ENCODE results near the gene COL9A3.

Gene COL9A3

DNA sequence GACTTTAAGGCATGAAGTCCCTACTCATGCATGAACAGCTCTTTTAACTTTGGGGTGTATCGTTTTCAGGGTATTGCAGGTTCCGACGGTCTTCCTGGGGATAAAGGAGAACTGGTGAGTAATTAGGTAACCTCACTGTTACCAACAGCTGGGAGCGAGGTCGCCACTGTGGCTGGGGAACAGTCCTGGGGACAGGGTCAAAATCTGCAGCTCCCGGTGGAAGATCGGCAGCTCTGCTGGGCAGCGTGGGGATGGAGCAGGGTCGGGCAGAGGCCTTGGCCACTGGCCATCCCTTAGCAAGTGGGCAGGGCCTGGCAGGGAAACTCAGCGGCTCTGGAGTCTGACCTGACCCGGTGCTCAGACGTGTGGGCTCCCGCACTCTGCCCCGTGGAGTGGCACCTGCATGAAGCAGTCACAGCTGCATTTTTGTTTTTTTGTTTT, 16.1 kb downstream of the COL9A3 start:
- Histone ChIP-seq H3K9me3 (ENCODE audit: insufficient read depth, low read depth, low read length) (no peaks in the 10 kb centered on the region), H3K79me1 (ENCODE audit: low read length) (no peaks in the 10 kb centered on the region), H2BK5ac (ENCODE audit: low read depth, low read length, poor library complexity) (no peak overlapping the region), H4K8ac (ENCODE audit: low read depth, low read length) (no peak overlapping the region), H3K9ac (ENCODE audit: low read length) (no peak overlapping the region), H3K36me3 (ENCODE audit: control insufficient read depth in 1 of 2, insufficient read depth in 2 of 2, low read length in 2 of 2) (peaks cover 61 to 62% of the 10 kb centered on the region in 2 experiments), H3K4me3 (ENCODE audit: low read depth, low read length) (no peak overlapping the region), H3K79me2 (ENCODE audit: control insufficient read depth, insufficient read depth, low read length, poor library complexity) (no peaks in the 10 kb centered on the region), H2AK5ac (ENCODE audit: low read length) (no peak overlapping the region), H3K27me3 (ENCODE audit: insufficient read depth, low read length) (no peaks in the 10 kb centered on the region), H3K4me1 (ENCODE audit: control insufficient read depth in 1 of 2, insufficient read depth in 2 of 2, low read length in 2 of 2) (peaks cover 6 to 12% of the 10 kb centered on the region in 2 experiments), H3K27ac (ENCODE audit: low read depth, low read length) (no peak overlapping the region), H3K4me2 (ENCODE audit: low read length) (no peak overlapping the region), H2BK120ac (ENCODE audit: insufficient read depth, low read length, poor library complexity) (no peak overlapping the region), H2BK12ac (ENCODE audit: low read length) (no peak overlapping the region), H4K12ac (ENCODE audit: low read depth, low read length) (no peak overlapping the region), H3K18ac (ENCODE audit: low read length) (no peak overlapping the region), H4K91ac (ENCODE audit: low read depth, low read length) (no peak overlapping the region), H3K23ac (ENCODE audit: low read length) (no peak overlapping the region), H2AFZ (ENCODE audit: insufficient read depth, low read length, poor library complexity) (no peak overlapping the region), H3K4ac (ENCODE audit: low read depth, low read length) (no peak overlapping the region), H3K14ac (ENCODE audit: low read length) (no peak overlapping the region)
- DNase-seq, result peak in 1 of 2 donors; percentile 25
- no CpG with 5 or more reads among the region's 14 CpGs for WGBS (ENCODE audit: extremely low coverage, insufficient coverage, insufficient read length)

DNA sequence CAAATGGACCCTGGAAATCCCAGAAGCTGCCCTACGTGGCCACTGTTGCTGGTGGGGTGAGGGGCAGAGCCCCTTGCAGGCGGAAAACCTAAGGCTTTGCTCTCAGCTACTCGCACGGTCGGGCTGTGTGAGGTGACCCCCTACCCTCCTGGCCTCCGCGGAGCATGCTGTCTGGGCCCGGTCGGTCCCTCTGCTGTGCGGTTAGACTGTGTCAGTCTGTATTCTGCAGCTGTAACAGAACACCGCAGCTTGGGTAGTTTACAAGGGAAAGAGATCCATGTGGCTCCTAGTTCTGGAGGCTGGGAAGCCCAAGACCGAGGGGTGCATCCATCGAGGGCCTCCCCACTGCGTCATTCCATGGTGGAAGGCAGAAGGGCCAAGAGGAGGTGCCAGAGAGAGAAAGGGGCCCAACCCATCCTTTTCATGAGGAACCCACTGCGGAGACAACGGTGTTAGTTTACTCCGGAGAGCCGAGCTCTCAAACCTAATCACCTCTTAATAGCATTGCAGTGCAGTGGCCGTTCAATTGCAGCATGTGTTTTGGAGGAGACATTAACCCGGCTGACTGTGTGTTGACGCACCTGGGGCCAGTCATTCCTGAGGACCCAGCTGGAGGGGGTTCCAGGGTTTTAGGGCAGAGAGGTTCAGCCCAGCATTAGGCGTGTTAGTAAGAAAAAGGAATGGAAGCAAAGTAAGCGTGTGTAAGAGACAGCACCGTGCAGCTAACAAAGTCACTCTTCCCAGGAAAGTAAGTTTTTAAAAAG, 18.3 kb downstream of the COL9A3 start:
- H3K79me1 ChIP-seq (ENCODE audit: low read length), result no peaks in the 10 kb centered on the region
- WGBS (ENCODE audit: extremely low coverage, insufficient coverage, insufficient read length), result no CpG with 5 or more reads among the region's 24 CpGs

DNA sequence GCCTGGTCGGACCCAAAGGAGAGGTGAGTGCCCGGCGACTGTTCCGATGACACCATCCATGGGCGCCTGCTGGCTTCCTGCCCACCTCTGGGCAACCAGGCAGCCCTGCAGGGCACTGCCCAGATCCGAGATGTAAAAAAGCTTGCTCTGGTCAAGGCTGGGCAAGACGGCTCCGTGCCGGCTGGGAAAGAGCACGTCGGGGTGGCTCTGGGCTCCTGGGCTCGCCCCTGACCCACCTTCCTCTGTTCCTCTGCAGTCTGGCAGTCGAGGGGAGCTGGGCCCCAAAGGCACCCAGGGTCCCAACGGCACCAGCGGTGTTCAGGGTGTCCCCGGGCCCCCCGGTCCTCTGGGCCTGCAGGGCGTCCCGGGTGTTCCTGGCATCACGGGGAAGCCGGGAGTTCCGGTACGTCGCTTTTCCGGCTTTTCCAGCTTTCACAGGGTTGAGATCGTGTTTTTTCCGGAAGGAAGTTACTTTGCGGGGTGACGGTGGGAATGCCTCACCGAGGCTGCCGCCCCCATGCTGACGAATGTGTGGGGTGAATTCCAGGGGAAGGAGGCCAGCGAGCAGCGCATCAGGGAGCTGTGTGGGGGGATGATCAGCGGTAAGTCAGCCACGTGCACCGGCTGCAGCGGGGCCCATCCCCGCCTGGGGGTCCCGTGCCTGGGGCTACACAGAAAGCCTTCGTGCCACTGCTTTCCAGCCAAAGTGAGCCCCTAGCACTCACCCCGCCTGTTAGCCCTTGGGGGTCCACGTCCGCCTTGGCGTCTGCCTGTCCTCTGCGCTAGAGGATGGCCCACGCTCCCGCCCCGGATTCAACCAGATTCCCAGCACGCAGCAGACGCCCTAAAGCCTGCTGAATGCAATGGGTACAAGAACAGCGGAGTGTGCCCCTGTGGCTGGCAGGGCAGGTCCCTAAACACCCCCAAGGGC, 19.3 kb downstream of the COL9A3 start:
- DNase-seq, result peak in 1 of 2 donors; percentile 19
- H3K4me2 ChIP-seq (ENCODE audit: low read length), result no peak overlapping the region
- H2BK12ac ChIP-seq (ENCODE audit: low read length), result no peak overlapping the region
- H3K27me3 ChIP-seq (ENCODE audit: insufficient read depth, low read length), result no peaks in the 10 kb centered on the region
- H3K4me1 ChIP-seq (ENCODE audit: control insufficient read depth in 1 of 2, insufficient read depth in 2 of 2, low read length in 2 of 2), result peaks cover 5 to 7% of the 10 kb centered on the region in 2 experiments
- H4K8ac ChIP-seq (ENCODE audit: low read depth, low read length), result no peak overlapping the region
- no peaks in the 10 kb centered on the region for H3K79me2 ChIP-seq (ENCODE audit: control insufficient read depth, insufficient read depth, low read length, poor library complexity)
- no peak overlapping the region for H3K23ac ChIP-seq (ENCODE audit: low read length)
- no peak overlapping the region for H4K91ac ChIP-seq (ENCODE audit: low read depth, low read length)
- no peak overlapping the region for H3K18ac ChIP-seq (ENCODE audit: low read length)
- no peak overlapping the region for H4K12ac ChIP-seq (ENCODE audit: low read depth, low read length)
- H3K4me3 ChIP-seq (ENCODE audit: low read depth, low read length), result no peak overlapping the region
- no peak overlapping the region for H2AFZ ChIP-seq (ENCODE audit: insufficient read depth, low read length, poor library complexity)
- no peak overlapping the region for H3K4ac ChIP-seq (ENCODE audit: low read depth, low read length)
- no peak overlapping the region for H2BK120ac ChIP-seq (ENCODE audit: insufficient read depth, low read length, poor library complexity)
- no peak overlapping the region for H2BK5ac ChIP-seq (ENCODE audit: low read depth, low read length, poor library complexity)
- peaks cover 55% of the 10 kb centered on the region in 2 experiments for H3K36me3 ChIP-seq (ENCODE audit: control insufficient read depth in 1 of 2, insufficient read depth in 2 of 2, low read length in 2 of 2)
- H3K79me1 ChIP-seq (ENCODE audit: low read length), result no peaks in the 10 kb centered on the region
- H3K9me3 ChIP-seq (ENCODE audit: insufficient read depth, low read depth, low read length), result no peaks in the 10 kb centered on the region
- H3K27ac ChIP-seq (ENCODE audit: low read depth, low read length), result no peak overlapping the region
- H3K9ac ChIP-seq (ENCODE audit: low read length), result no peak overlapping the region
- no CpG with 5 or more reads among the region's 52 CpGs for WGBS (ENCODE audit: extremely low coverage, insufficient coverage, insufficient read length)
- H2AK5ac ChIP-seq (ENCODE audit: low read length), result no peak overlapping the region
- H3K14ac ChIP-seq (ENCODE audit: low read length), result no peak overlapping the region

More for the DNA sequence above, 18.3 kb downstream of the COL9A3 start:
- no peak overlapping the region for H3K4me2 ChIP-seq (ENCODE audit: low read length)
- H2BK120ac ChIP-seq (ENCODE audit: insufficient read depth, low read length, poor library complexity), result no peak overlapping the region
- no peaks in the 10 kb centered on the region for H3K27me3 ChIP-seq (ENCODE audit: insufficient read depth, low read length)
- peaks cover 6 to 12% of the 10 kb centered on the region in 2 experiments for H3K4me1 ChIP-seq (ENCODE audit: control insufficient read depth in 1 of 2, insufficient read depth in 2 of 2, low read length in 2 of 2)
- no peaks in the 10 kb centered on the region for H3K79me2 ChIP-seq (ENCODE audit: control insufficient read depth, insufficient read depth, low read length, poor library complexity)
- H3K4me3 ChIP-seq (ENCODE audit: low read depth, low read length), result no peak overlapping the region
- no peak overlapping the region for H2BK12ac ChIP-seq (ENCODE audit: low read length)
- H3K36me3 ChIP-seq (ENCODE audit: control insufficient read depth in 1 of 2, insufficient read depth in 2 of 2, low read length in 2 of 2), result peaks cover 55 to 57% of the 10 kb centered on the region in 2 experiments
- no peak overlapping the region for H4K12ac ChIP-seq (ENCODE audit: low read depth, low read length)
- no peak overlapping the region for H2BK5ac ChIP-seq (ENCODE audit: low read depth, low read length, poor library complexity)
- H3K9me3 ChIP-seq (ENCODE audit: insufficient read depth, low read depth, low read length), result no peaks in the 10 kb centered on the region
- no peak overlapping the region for H4K91ac ChIP-seq (ENCODE audit: low read depth, low read length)
- no peak overlapping the region for H3K27ac ChIP-seq (ENCODE audit: low read depth, low read length)
- no peak overlapping the region for H3K14ac ChIP-seq (ENCODE audit: low read length)
- no peak for DNase-seq
- H3K23ac ChIP-seq (ENCODE audit: low read length), result no peak overlapping the region
- H2AK5ac ChIP-seq (ENCODE audit: low read length), result no peak overlapping the region
- no peak overlapping the region for H2AFZ ChIP-seq (ENCODE audit: insufficient read depth, low read length, poor library complexity)
- H4K8ac ChIP-seq (ENCODE audit: low read depth, low read length), result no peak overlapping the region
- H3K9ac ChIP-seq (ENCODE audit: low read length), result no peak overlapping the region
- no peak overlapping the region for H3K18ac ChIP-seq (ENCODE audit: low read length)
- H3K4ac ChIP-seq (ENCODE audit: low read depth, low read length), result no peak overlapping the region

DNA sequence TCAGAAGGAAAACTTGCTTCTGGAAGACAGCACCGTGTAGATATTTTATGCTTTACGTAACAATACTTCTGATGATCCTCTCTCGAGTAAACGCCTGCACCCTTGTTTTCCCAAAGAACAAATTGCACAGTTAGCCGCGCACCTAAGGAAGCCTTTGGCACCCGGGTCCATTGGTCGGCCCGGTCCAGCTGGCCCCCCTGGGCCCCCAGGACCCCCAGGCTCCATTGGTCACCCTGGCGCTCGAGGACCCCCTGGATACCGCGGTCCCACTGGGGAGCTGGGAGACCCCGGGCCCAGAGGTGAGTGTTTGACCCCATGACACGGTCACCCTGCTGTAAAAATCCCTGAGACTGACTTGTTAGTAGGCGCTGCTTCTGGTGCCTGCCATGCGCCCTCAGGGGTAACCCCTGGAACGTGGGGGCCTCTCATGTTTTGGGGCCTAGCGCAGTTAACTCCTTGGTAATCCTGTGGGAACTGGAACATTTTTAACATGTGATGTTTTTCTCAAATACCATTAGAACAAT, 20.2 kb downstream of the COL9A3 start:
- no peak for DNase-seq
- H3K27me3 ChIP-seq (ENCODE audit: insufficient read depth, low read length), result no peaks in the 10 kb centered on the region
- WGBS (ENCODE audit: extremely low coverage, insufficient coverage, insufficient read length), result no CpG with 5 or more reads among the region's 19 CpGs

More for the DNA sequence above, 20.2 kb downstream of the COL9A3 start:
- H3K27ac ChIP-seq (ENCODE audit: low read depth, low read length), result no peak overlapping the region
- H4K8ac ChIP-seq (ENCODE audit: low read depth, low read length), result no peak overlapping the region
- no peak overlapping the region for H2BK5ac ChIP-seq (ENCODE audit: low read depth, low read length, poor library complexity)
- no peak overlapping the region for H2AFZ ChIP-seq (ENCODE audit: insufficient read depth, low read length, poor library complexity)
- H4K12ac ChIP-seq (ENCODE audit: low read depth, low read length), result no peak overlapping the region
- no peak overlapping the region for H3K14ac ChIP-seq (ENCODE audit: low read length)
- H3K4ac ChIP-seq (ENCODE audit: low read depth, low read length), result no peak overlapping the region
- H3K23ac ChIP-seq (ENCODE audit: low read length), result no peak overlapping the region
- H2BK120ac ChIP-seq (ENCODE audit: insufficient read depth, low read length, poor library complexity), result no peak overlapping the region
- H3K4me2 ChIP-seq (ENCODE audit: low read length), result no peak overlapping the region
- H4K91ac ChIP-seq (ENCODE audit: low read depth, low read length), result no peak overlapping the region
- no peak overlapping the region for H3K9ac ChIP-seq (ENCODE audit: low read length)
- no peaks in the 10 kb centered on the region for H3K79me1 ChIP-seq (ENCODE audit: low read length)
- no peak overlapping the region for H2AK5ac ChIP-seq (ENCODE audit: low read length)
- H2BK12ac ChIP-seq (ENCODE audit: low read length), result no peak overlapping the region
- no peaks in the 10 kb centered on the region for H3K9me3 ChIP-seq (ENCODE audit: insufficient read depth, low read depth, low read length)
- H3K4me1 ChIP-seq (ENCODE audit: control insufficient read depth in 1 of 2, insufficient read depth in 2 of 2, low read length in 2 of 2), result peaks cover 3 to 5% of the 10 kb centered on the region in 2 experiments
- H3K36me3 ChIP-seq (ENCODE audit: control insufficient read depth in 1 of 2, insufficient read depth in 2 of 2, low read length in 2 of 2), result peaks cover 49 to 51% of the 10 kb centered on the region in 2 experiments
- H3K79me2 ChIP-seq (ENCODE audit: control insufficient read depth, insufficient read depth, low read length, poor library complexity), result no peaks in the 10 kb centered on the region
- no peak overlapping the region for H3K4me3 ChIP-seq (ENCODE audit: low read depth, low read length)
- no peak overlapping the region for H3K18ac ChIP-seq (ENCODE audit: low read length)
